Measurements from ENCODE around the gene TCEA2. TPM values are rescaled to one million over a fixed set of nuclear protein-coding genes. Genes with fewer than 3 reads are reported as not detected.
A peak's percentile ranks its signal among the peaks of the same experiment; 100 is the strongest.

TCEA2 gene
- total RNA-seq, 8 experiments from 2014 or later: 22.4 to 70.3 (median 37.1) TPM

- peaks cover 2 to 7% of the 10 kb centered on the region in 2 donors for H3K4me1 ChIP-seq (replicated peaks in 1 of 2)
- in situ Hi-C loops (cut with MboI; ENCODE audit: low pct_unique_long_range_greater_than_20kb in 2 of 9, low sequenced_read_pairs in 9 of 9, unreplicated experiment in 9 of 9): no loop called here
- H3K4me3 ChIP-seq: peak overlapping the region in 2 of 5 donors; percentile 26 to 30
- no peak overlapping the region for H3K27ac ChIP-seq
- 0% methylated on average over 2 to 8 of the region's 101 CpGs; no CpG with 5 or more reads in 8 of the 10 experiments for WGBS, 10 experiments
- ATAC-seq (replicated peaks in 6 of 8): peak in 6 of 8 experiments; percentile 3 to 23 (median 12)
These were observed 14.5 kb upstream of the TCEA2 start for GRCh38 chr20:64048402-64049044.

DNA sequence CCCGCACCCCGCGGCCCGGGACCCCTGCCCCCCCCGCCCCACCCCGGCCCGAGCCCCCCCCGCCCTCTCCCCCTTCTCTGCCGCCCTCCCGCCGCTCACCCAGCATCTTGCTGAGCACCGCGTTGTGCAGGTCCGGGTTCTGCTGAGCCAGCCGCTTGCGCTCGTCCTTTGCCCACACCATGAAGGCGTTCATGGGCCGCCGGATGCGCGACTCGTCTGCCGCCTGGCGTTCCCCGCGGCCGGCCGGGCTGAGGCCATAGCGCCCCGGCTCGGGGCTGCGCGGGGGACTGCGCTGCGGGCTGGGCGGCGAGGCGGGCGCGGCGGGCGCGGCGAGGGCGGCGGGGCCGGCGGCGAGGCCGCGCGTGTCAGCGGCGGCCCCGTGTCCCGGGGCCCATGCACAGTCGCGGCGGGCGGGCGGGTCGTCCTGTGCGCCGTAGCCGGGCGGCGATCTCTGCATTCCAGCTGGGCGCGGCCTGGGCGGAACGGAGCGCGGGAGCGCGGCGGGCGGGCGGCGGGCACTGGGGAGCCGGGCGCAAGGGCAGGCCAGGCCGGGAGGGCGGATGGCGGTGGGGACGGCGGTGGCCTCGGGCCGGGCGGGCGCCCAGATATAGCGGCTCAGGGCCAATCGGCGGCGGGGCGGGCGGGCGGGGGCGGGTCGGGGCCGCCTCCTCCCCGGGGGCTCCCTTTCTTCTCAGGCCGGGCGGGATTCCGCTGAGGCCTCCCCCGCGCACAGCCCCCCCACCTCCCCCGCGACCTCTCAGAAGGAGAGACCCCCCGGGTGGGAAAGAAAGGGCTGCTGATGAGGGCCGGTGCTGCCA is 13.7 kb upstream of the TCEA2 start, which contains the start of gene SOX18:
SOX18 (minus strand) TSS at position 580 of the 818 bp plus-strand sequence; CDS start at position 457, 123 bp downstream.
- in situ Hi-C loops (cut with MboI; ENCODE audit: low pct_unique_long_range_greater_than_20kb in 2 of 9, low sequenced_read_pairs in 9 of 9, unreplicated experiment in 9 of 9): no loop called here
- no CpG with 5 or more reads among the region's 111 CpGs for WGBS, 10 experiments
- ATAC-seq (replicated peaks in 6 of 8): peak; percentile 16 to 57 (median 34)
- Histone ChIP-seq H3K27ac (no peak within 1 kb of the TSS), H3K4me1 (replicated peaks in 1 of 2) (peaks cover 9 to 12% of the 10 kb centered on the region in 2 donors), H3K4me3 (peak within 1 kb of the TSS; percentile 24 to 30 (median 26))

GRCh38 chr20:64049878-64050260 is 13.1 kb upstream of the TCEA2 start:
- Histone ChIP-seq H3K4me3 (no peak overlapping the region), H3K27ac (no peak overlapping the region), H3K4me1 (replicated peaks in 1 of 2) (peaks cover 14 to 15% of the 10 kb centered on the region in 2 donors)
- ATAC-seq (replicated peaks in 6 of 8): no peak
- in situ Hi-C loops (cut with MboI; ENCODE audit: low pct_unique_long_range_greater_than_20kb in 2 of 9, low sequenced_read_pairs in 9 of 9, unreplicated experiment in 9 of 9): no loop called here
- whole genome bisulfite sequencing, 10 experiments: 40 to 83% methylated on average over 1 of the region's 16 CpGs; no CpG with 5 or more reads in 8 of the 10 experiments

DNA sequence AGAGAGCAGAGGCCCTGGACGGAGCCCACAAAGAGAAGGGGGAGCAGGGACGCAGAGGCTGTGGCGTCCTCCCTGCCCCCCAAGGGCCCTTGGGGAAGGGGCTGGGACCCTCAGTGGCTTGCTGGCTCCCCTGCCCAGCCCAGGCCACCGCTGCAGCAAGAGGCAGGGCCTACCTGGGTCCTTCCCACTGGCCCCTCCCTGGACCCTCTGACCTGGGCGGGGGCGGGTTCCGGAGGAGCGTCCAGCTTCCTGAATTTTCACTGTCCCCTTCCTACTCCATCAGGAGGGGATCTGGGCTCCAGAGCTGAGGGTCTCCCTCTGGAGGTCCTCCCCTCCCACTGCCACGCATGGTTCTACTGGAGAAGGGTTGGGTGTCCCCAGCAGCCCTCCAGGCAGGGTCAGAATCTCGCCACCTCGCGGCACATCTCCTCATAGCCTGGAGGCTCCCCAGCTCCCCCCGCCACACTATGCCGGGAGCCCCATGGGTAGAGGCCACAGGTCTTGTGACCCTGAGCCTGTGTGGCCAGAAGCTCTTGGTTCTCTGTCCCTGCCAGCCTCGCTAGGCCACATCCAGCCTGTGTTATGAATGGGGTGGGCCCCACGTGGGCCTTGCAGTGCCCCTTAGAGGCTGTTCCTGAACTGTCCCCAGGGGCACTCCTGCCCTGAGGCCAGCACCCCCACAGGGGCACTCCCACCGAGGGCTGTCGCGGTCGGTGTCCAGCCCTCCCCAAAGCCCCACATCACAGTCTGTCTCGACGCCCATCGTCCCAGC is 12.6 kb upstream of the TCEA2 start:
- H3K4me1 ChIP-seq (replicated peaks in 1 of 2): peaks cover 14 to 15% of the 10 kb centered on the region in 2 donors
- no peak for ATAC-seq (replicated peaks in 6 of 8)
- in situ Hi-C loops (cut with MboI; ENCODE audit: low pct_unique_long_range_greater_than_20kb in 2 of 9, low sequenced_read_pairs in 9 of 9, unreplicated experiment in 9 of 9): no loop called here
- no peak overlapping the region for H3K4me3 ChIP-seq
- no peak overlapping the region for H3K27ac ChIP-seq
- WGBS, 10 experiments: 67 to 74% methylated on average over 2 to 6 of the region's 23 CpGs; no CpG with 5 or more reads in 8 of the 10 experiments

DNA sequence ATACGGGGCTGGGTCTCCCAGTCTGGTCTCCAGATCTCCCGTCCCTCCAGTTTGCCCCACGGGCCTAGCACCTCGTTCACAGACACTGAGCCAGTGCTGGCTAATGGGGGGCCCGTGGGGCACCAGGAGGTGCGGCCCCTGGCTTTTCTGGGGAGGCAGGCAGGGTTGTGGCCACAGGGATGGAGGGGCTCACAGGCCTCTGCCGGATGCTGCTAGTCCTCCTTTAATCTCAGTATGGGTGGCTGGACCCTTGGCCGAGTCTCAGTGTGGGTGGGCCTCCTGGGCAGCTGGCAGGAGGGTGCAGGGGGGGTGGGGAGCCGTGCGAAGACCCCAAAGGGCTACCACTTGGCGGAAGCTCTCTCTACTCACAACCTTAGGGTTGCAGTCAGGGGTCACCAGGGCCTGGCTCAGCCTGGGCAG is 12.0 kb upstream of the TCEA2 start:
- Histone ChIP-seq H3K4me3 (no peak overlapping the region), H3K27ac (no peak overlapping the region), H3K4me1 (replicated peaks in 1 of 2) (peaks cover 15 to 18% of the 10 kb centered on the region in 2 donors)
- ATAC-seq (replicated peaks in 6 of 8): no peak
- WGBS, 10 experiments: 40 to 100% methylated on average over 1 of the region's 11 CpGs; no CpG with 5 or more reads in 8 of the 10 experiments
- in situ Hi-C loops (cut with MboI; ENCODE audit: low pct_unique_long_range_greater_than_20kb in 2 of 9, low sequenced_read_pairs in 9 of 9, unreplicated experiment in 9 of 9): no loop called here

GRCh38 chr20:64051561-64052325 is 11.3 kb upstream of the TCEA2 start:
- 0 to 95% (median 53%) methylated on average over 1 to 4 of the region's 15 CpGs; no CpG with 5 or more reads in 6 of the 10 experiments for WGBS, 10 experiments
- ATAC-seq (replicated peaks in 6 of 8): peak in 2 of 8 experiments; percentile 9
- Histone ChIP-seq H3K4me1 (replicated peaks in 1 of 2) (peaks cover 15 to 20% of the 10 kb centered on the region in 2 donors), H3K27ac (no peak overlapping the region), H3K4me3 (no peak overlapping the region)
- in situ Hi-C loops (cut with MboI; ENCODE audit: low pct_unique_long_range_greater_than_20kb in 2 of 9, low sequenced_read_pairs in 9 of 9, unreplicated experiment in 9 of 9): no loop called here

- H3K4me3 ChIP-seq: no peak overlapping the region
- WGBS, 10 experiments: 60 to 100% (median 94%) methylated on average over 1 to 5 of the region's 10 CpGs; no CpG with 5 or more reads in 6 of the 10 experiments
- H3K4me1 ChIP-seq (replicated peaks in 1 of 2): peaks cover 20% of the 10 kb centered on the region in 2 donors
- ATAC-seq (replicated peaks in 6 of 8): no peak
- in situ Hi-C loops (cut with MboI; ENCODE audit: low pct_unique_long_range_greater_than_20kb in 2 of 9, low sequenced_read_pairs in 9 of 9, unreplicated experiment in 9 of 9): no loop called here
- H3K27ac ChIP-seq: no peak overlapping the region
These were observed 10.7 kb upstream of the TCEA2 start for GRCh38 chr20:64052326-64052722.

GRCh38 chr20:64052987-64053840 is 9.8 kb upstream of the TCEA2 start:
- H3K27ac ChIP-seq: no peak overlapping the region
- no peak overlapping the region for H3K4me3 ChIP-seq
- ATAC-seq (replicated peaks in 6 of 8): no peak
- peaks cover 20 to 24% of the 10 kb centered on the region in 2 donors for H3K4me1 ChIP-seq (replicated peaks in 1 of 2)
- 60 to 93% (median 80%) methylated on average over 1 to 3 of the region's 33 CpGs; no CpG with 5 or more reads in 7 of the 10 experiments for WGBS, 10 experiments
- in situ Hi-C loops (cut with MboI; ENCODE audit: low pct_unique_long_range_greater_than_20kb in 2 of 9, low sequenced_read_pairs in 9 of 9, unreplicated experiment in 9 of 9): no loop called here

- Histone ChIP-seq H3K4me1 (replicated peaks in 1 of 2) (peaks cover 20 to 24% of the 10 kb centered on the region in 2 donors), H3K4me3 (no peak overlapping the region), H3K27ac (no peak overlapping the region)
- 14 to 45% (median 27%) methylated on average over 2 to 3 of the region's 17 CpGs; no CpG with 5 or more reads in 6 of the 10 experiments for WGBS, 10 experiments
- ATAC-seq (replicated peaks in 6 of 8): peak; percentile 16 to 67 (median 48)
- in situ Hi-C loops (cut with MboI; ENCODE audit: low pct_unique_long_range_greater_than_20kb in 2 of 9, low sequenced_read_pairs in 9 of 9, unreplicated experiment in 9 of 9): no loop called here
These were observed 8.9 kb upstream of the TCEA2 start for GRCh38 chr20:64053841-64054661.

DNA sequence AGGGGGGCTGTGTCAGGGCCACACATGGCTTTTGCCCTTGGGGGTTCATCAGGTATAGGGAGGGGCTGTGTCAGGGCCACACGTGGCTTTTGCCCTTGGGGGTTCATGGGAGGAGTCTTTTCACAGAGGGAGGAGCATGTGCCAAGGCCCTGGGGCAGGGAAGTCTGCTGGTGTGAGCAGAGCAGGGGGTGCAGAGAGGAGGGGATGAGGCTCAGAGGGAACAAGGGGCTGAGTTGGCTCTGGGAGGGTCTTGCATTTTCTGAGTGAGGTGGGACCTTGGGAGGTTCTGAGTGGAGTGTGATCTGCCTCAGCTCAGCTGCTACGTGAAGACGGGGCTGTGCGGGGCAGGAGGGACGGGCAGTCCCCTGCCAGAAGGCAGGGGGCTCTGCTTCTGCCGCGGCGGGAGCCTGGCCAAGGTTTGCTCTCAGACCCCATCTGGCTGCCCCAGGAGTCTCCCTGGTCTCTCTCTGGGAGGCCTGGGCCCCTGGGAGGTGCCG is 7.6 kb upstream of the TCEA2 start:
- 17 to 82% methylated on average over 1 to 5 of the region's 9 CpGs; no CpG with 5 or more reads in 8 of the 10 experiments for WGBS, 10 experiments
- no peak for ATAC-seq (replicated peaks in 6 of 8)
- peaks cover 13 to 24% of the 10 kb centered on the region in 2 donors for H3K4me1 ChIP-seq (replicated peaks in 1 of 2)
- no peak overlapping the region for H3K27ac ChIP-seq
- in situ Hi-C loops (cut with MboI; ENCODE audit: low pct_unique_long_range_greater_than_20kb in 2 of 9, low sequenced_read_pairs in 9 of 9, unreplicated experiment in 9 of 9): no loop called here
- no peak overlapping the region for H3K4me3 ChIP-seq
